Ectodermal cell (in vitro differentiated cells): ENCODE measurements around the gene MAP7.
"Not testable (repeated sequence)": the region's sequence is repeated elsewhere in the genome, so short reads cannot be mapped to it uniquely, and the experiment has no call there.

Source experiments
- H3K27ac ChIP-seq: 2 replicates; pipeline ENCODE4 v1.7.0; 2013; ENCODE audit warnings: mild to moderate bottlenecking, low read depth, low read length; ENCODE audit not compliant: insufficient read depth, poor library complexity, severe bottlenecking
- H3K27me3 ChIP-seq: 2 replicates; pipeline ENCODE4 v1.7.0; 2013; ENCODE audit warnings: mild to moderate bottlenecking, low read length; ENCODE audit not compliant: insufficient read depth, control insufficient read depth, poor library complexity, severe bottlenecking
- H3K36me3 ChIP-seq: one replicate; pipeline ENCODE4 v1.7.0; 2013; ENCODE audit warnings: low read length; ENCODE audit not compliant: control insufficient read depth, insufficient read depth
- H3K4me1 ChIP-seq: one replicate; pipeline ENCODE4 v1.7.0; 2013; ENCODE audit warnings: low read length; ENCODE audit not compliant: control insufficient read depth, insufficient read depth
- H3K4me3 ChIP-seq: 2 replicates; pipeline ENCODE4 v1.7.0; 2013; ENCODE audit warnings: low read depth, low read length, control low read depth; ENCODE audit not compliant: insufficient read depth
- H3K9me3 ChIP-seq: 2 replicates; pipeline ENCODE4 v1.7.0; 2013; ENCODE audit warnings: mild to moderate bottlenecking, low read length, moderate library complexity; ENCODE audit not compliant: control insufficient read depth
- WGBS, 2 experiments: methylation state at CpG; one replicate each; pipeline ENCODE4 v1.1.7; 2013; ENCODE audit warnings: missing lambda C conversion rate in 2 of 2; 5-methylcytosine and 5-hydroxymethylcytosine counted together

The MAP7 gene

DNA sequence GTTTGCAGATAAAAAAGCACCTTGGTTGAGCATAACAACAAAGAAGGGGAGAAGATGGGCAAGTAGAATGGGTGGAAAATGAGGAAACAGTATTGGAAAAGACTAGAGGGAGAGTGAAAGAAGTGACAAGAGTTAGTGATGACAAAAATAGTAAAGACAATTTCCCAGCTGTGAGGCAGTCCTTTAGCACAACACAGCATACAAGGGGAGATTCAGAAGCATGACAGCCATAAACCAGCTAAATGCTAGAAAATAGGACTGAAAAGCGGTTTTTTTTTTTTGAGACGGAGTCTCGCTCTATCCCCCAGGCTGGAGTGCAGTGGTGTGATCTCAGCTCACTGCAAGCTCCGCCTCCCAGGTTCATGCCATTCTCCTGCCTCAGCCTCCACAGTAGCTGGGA lies 174.4 kb downstream of the MAP7 start:
- not testable (repeated sequence) for H3K27me3 ChIP-seq, H3K36me3 ChIP-seq

GRCh38 chr6:136371959-136372358 lies 178.3 kb downstream of the MAP7 start:
- H3K27me3 ChIP-seq = no peaks in the 10 kb centered on the region
- no peaks in the 10 kb centered on the region for H3K9me3 ChIP-seq
- H3K4me1 ChIP-seq = no peaks in the 10 kb centered on the region
- no peak overlapping the region for H3K27ac ChIP-seq
- H3K36me3 ChIP-seq = no peaks in the 10 kb centered on the region
- 89 to 100% methylated on average over 2 of the region's 2 CpGs for WGBS, 2 experiments
- H3K4me3 ChIP-seq = no peak overlapping the region

More for the DNA sequence above, 174.4 kb downstream of the MAP7 start:
- H3K4me3 ChIP-seq, H3K27ac ChIP-seq, H3K4me1 ChIP-seq, H3K9me3 ChIP-seq: not testable (repeated sequence)
- 93 to 98% methylated on average over 4 of the region's 4 CpGs for WGBS, 2 experiments

- Histone ChIP-seq H3K27ac (no peak overlapping the region), H3K9me3 (no peaks in the 10 kb centered on the region), H3K4me1 (no peaks in the 10 kb centered on the region), H3K4me3 (no peak overlapping the region), H3K27me3 (no peaks in the 10 kb centered on the region), H3K36me3 (no peaks in the 10 kb centered on the region)
- 83 to 84% methylated on average over 4 of the region's 4 CpGs for WGBS, 2 experiments
Observed at GRCh38 chr6:136370988-136371728, 179.1 kb downstream of the MAP7 start.

GRCh38 chr6:136365776-136366354 lies 184.4 kb downstream of the MAP7 start:
- Histone ChIP-seq H3K9me3 (no peaks in the 10 kb centered on the region), H3K36me3 (no peaks in the 10 kb centered on the region), H3K27me3 (no peaks in the 10 kb centered on the region), H3K4me1 (no peaks in the 10 kb centered on the region), H3K4me3 (no peak overlapping the region), H3K27ac (no peak overlapping the region)
- 90 to 92% methylated on average over 11 of the region's 11 CpGs for WGBS, 2 experiments

DNA sequence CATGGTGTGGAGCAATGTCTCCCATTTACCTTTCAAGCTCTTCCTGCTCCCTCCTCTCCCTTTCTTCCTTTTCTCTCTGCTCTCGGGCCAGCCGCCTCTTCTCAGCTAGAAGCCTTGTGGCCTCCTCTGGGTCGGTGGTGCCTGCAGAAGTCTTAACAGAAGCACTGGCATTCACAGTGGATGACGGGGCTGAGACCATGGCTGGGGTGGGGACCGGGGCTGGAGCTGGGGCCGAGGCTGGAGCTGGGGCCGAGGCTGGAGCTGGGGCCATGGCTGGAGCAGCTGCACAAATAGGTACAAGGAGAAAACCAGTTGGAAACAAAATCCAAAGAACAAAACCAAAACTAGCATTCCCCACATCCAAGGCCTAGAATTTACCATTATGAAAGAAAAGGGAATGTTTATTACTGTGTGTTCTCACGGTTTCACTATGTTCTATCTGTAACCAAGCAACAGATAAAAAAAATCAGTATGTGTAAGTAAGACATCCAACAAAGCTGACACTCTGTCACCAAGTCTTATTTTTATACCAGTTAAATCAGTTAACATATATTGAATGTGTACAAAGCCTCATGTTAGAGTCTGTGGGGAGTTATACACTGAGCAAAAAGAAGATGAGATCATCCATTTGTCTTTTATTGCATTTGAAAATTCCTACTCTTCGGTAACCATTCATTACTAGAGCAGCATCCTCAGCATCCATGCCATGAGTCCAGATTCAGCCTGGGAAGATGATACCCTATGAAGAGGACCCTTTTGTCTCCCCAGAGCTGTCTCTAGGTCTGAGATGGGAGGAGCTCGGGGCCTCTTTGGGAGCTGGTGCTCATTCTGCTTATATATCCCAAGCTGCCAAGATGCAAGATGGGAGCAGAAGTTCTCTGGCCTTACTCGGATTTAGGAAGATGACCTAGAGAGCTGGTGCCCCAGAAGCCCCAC lies 187.5 kb downstream of the MAP7 start:
- Histone ChIP-seq H3K27me3 (no peaks in the 10 kb centered on the region), H3K4me1 (no peaks in the 10 kb centered on the region), H3K36me3 (no peaks in the 10 kb centered on the region), H3K4me3 (no peak overlapping the region), H3K27ac (no peak overlapping the region), H3K9me3 (no peaks in the 10 kb centered on the region)
- WGBS, 2 experiments = 91 to 92% methylated on average over 10 to 11 of the region's 11 CpGs

- H3K27me3 ChIP-seq = no peaks in the 10 kb centered on the region
- no peak overlapping the region for H3K27ac ChIP-seq
- no peaks in the 10 kb centered on the region for H3K9me3 ChIP-seq
- H3K36me3 ChIP-seq = no peaks in the 10 kb centered on the region
- WGBS, 2 experiments = 94 to 95% methylated on average over 2 of the region's 2 CpGs
- H3K4me3 ChIP-seq = no peak overlapping the region
- no peaks in the 10 kb centered on the region for H3K4me1 ChIP-seq
Observed at GRCh38 chr6:136361787-136362186, 188.4 kb downstream of the MAP7 start.

- Histone ChIP-seq H3K36me3 (no peaks in the 10 kb centered on the region), H3K27ac (no peak overlapping the region), H3K9me3 (no peaks in the 10 kb centered on the region), H3K27me3 (no peaks in the 10 kb centered on the region), H3K4me1 (no peaks in the 10 kb centered on the region), H3K4me3 (no peak overlapping the region)
- WGBS, 2 experiments = 94 to 95% methylated on average over 30 of the region's 30 CpGs
Observed at GRCh38 chr6:136360783-136361182, 189.4 kb downstream of the MAP7 start.

GRCh38 chr6:136359851-136360250 lies 190.4 kb downstream of the MAP7 start:
- no peaks in the 10 kb centered on the region for H3K9me3 ChIP-seq
- H3K4me3 ChIP-seq = no peak overlapping the region
- no peaks in the 10 kb centered on the region for H3K4me1 ChIP-seq
- WGBS, 2 experiments = 91 to 95% methylated on average over 6 of the region's 6 CpGs
- H3K27ac ChIP-seq = no peak overlapping the region
- no peaks in the 10 kb centered on the region for H3K27me3 ChIP-seq
- no peaks in the 10 kb centered on the region for H3K36me3 ChIP-seq

GRCh38 chr6:136351518-136352110 lies 198.6 kb downstream of the MAP7 start:
- H3K36me3 ChIP-seq = no peaks in the 10 kb centered on the region
- H3K27ac ChIP-seq = no peak overlapping the region
- peaks cover 4% of the 10 kb centered on the region for H3K4me1 ChIP-seq
- WGBS, 2 experiments = 0% methylated on average over 2 of the region's 2 CpGs
- H3K27me3 ChIP-seq = no peaks in the 10 kb centered on the region
- no peak overlapping the region for H3K4me3 ChIP-seq
- H3K9me3 ChIP-seq = no peaks in the 10 kb centered on the region

- no peak overlapping the region for H3K4me3 ChIP-seq
- no peak overlapping the region for H3K27ac ChIP-seq
- no peaks in the 10 kb centered on the region for H3K9me3 ChIP-seq
- WGBS, 2 experiments = 91 to 97% methylated on average over 2 of the region's 3 CpGs
- H3K4me1 ChIP-seq = peaks cover 4% of the 10 kb centered on the region
- H3K27me3 ChIP-seq = no peaks in the 10 kb centered on the region
- no peaks in the 10 kb centered on the region for H3K36me3 ChIP-seq
Observed at GRCh38 chr6:136350914-136351313, 199.3 kb downstream of the MAP7 start.
